HepG2 (cell line): Measurements from ENCODE around the gene DOC2A. TPM values are rescaled to one million over a fixed set of nuclear protein-coding genes. Genes with fewer than 3 reads are reported as not detected.

Source experiments
- BCL6 ChIP-seq: IDR thresholded peaks from 2 replicates; pipeline ENCODE4 v1.6.1; 2016; ENCODE audit warnings: missing genetic modification reagents, missing compliant biosample characterization
- EED ChIP-seq: sonication (generic); formaldehyde crosslinking; IDR thresholded peaks from 2 replicates; pipeline ENCODE4 v1.5.0; 2020; ENCODE audit warnings: mild to moderate bottlenecking, missing genetic modification reagents
- HNF4A ChIP-seq: sonication (generic); formaldehyde crosslinking; IDR thresholded peaks from 2 replicates; pipeline ENCODE4 v1.4.0; 2020; ENCODE audit warnings: missing genetic modification reagents
- MBNL3 ChIP-seq: fragments of 250-450 bp; sonication (Bioruptor Pico); conservative IDR thresholded peaks from 2 replicates; pipeline ENCODE4 v1.8.0; 2022; ENCODE audit warnings: mild to moderate bottlenecking, inconsistent platforms
- ZBTB20 ChIP-seq: sonication (generic); formaldehyde crosslinking; IDR thresholded peaks from 2 replicates; pipeline ENCODE4 v1.8.1; 2023; ENCODE audit warnings: missing genetic modification reagents, low read depth, mild to moderate bottlenecking, borderline replicate concordance
- ZNF230 ChIP-seq: sonication (generic); formaldehyde crosslinking; IDR thresholded peaks from 2 replicates; pipeline ENCODE4 v1.4.0; 2020; ENCODE audit warnings: mild to moderate bottlenecking, missing genetic modification reagents
- ZNF326 ChIP-seq: sonication (generic); formaldehyde crosslinking; IDR thresholded peaks from 2 replicates; pipeline ENCODE4 v1.4.0; 2020; ENCODE audit warnings: missing genetic modification reagents, borderline replicate concordance
- ZNF331 ChIP-seq: sonication (generic); formaldehyde crosslinking; IDR thresholded peaks from 2 replicates; pipeline ENCODE4 v1.4.0; 2020; ENCODE audit warnings: missing genetic modification reagents
- ZNF501 ChIP-seq: sonication (generic); formaldehyde crosslinking; IDR thresholded peaks from 2 replicates; pipeline ENCODE4 v1.5.1; 2020; ENCODE audit warnings: mild to moderate bottlenecking, moderate library complexity, missing genetic modification reagents
- ZNF552 ChIP-seq: sonication (generic); formaldehyde crosslinking; IDR thresholded peaks from 2 replicates; pipeline ENCODE4 v1.9.0; 2022; ENCODE audit warnings: missing genetic modification reagents, mild to moderate bottlenecking, borderline replicate concordance
- ZNF615 ChIP-seq: sonication (generic); formaldehyde crosslinking; IDR thresholded peaks from 2 replicates; pipeline ENCODE4 v1.5.0; 2020; ENCODE audit warnings: mild to moderate bottlenecking, missing genetic modification reagents, borderline replicate concordance
- ZSCAN22 ChIP-seq: sonication (generic); formaldehyde crosslinking; IDR thresholded peaks from 2 replicates; pipeline ENCODE4 v1.4.0; 2020; ENCODE audit warnings: mild to moderate bottlenecking, missing genetic modification reagents
- polyA plus RNA-seq, 8 experiments: library from polyadenylated mRNA; depleted of rRNA in 3 of 8; stranded (reverse) in 7 of 8; unstranded in 1 of 8; fragments of >200 nt; fragmentation: Illumina TruSeq in 4 of 8; extraction: Trizol in 4 of 8; gene quantifications; 2 replicates each; pipeline versions ENCODE4 v1.2.1 to v1.2.3, GENCODE V29; 2011 to 2016; ENCODE audit warnings: low read depth in 4 of 8, missing spikeins in 1 of 8, mixed read lengths in 1 of 8; ENCODE audit not compliant: insufficient read depth in 1 of 8
- total RNA-seq, 5 experiments: library from RNA; depleted of rRNA; stranded (reverse); fragments of >200 nt; fragmentation: Illumina TruSeq; extraction: Trizol; gene quantifications; 2 replicates each; pipeline ENCODE4 v1.2.3, GENCODE V29; 2016; ENCODE audit warnings: low read depth in 1 of 5
- TF ChIP-seq, protein P1 (sequence below): sonication (generic); formaldehyde crosslinking; IDR thresholded peaks from 2 replicates; pipeline ENCODE4 v1.4.0; 2020; ENCODE audit warnings: mild to moderate bottlenecking, missing genetic modification reagents
- TF ChIP-seq, protein P2 (sequence below): sonication (generic); formaldehyde crosslinking; IDR thresholded peaks from 2 replicates; pipeline ENCODE4 v1.5.0; 2020; ENCODE audit warnings: missing genetic modification reagents
- TF ChIP-seq, protein P3 (sequence below): sonication (generic); formaldehyde crosslinking; IDR thresholded peaks from 2 replicates; pipeline ENCODE4 v1.8.1; 2023; ENCODE audit warnings: mild to moderate bottlenecking, moderate library complexity, missing genetic modification reagents
- TF ChIP-seq, protein P4 (sequence below): sonication (generic); formaldehyde crosslinking; IDR thresholded peaks from 2 replicates; pipeline ENCODE4 v1.4.0; 2020; ENCODE audit warnings: mild to moderate bottlenecking, missing genetic modification reagents, borderline replicate concordance
- TF ChIP-seq, protein P5 (sequence below): sonication (generic); formaldehyde crosslinking; conservative IDR thresholded peaks from 2 replicates; pipeline ENCODE4 v1.4.0; 2020; ENCODE audit warnings: missing genetic modification reagents

The DOC2A gene
- total and polyA plus RNA-seq, 2 of the 13 experiments (the other 11 are each of a cell fraction or from before 2014, with no cell fraction given), result 0.15 to 0.55 TPM

DNA sequence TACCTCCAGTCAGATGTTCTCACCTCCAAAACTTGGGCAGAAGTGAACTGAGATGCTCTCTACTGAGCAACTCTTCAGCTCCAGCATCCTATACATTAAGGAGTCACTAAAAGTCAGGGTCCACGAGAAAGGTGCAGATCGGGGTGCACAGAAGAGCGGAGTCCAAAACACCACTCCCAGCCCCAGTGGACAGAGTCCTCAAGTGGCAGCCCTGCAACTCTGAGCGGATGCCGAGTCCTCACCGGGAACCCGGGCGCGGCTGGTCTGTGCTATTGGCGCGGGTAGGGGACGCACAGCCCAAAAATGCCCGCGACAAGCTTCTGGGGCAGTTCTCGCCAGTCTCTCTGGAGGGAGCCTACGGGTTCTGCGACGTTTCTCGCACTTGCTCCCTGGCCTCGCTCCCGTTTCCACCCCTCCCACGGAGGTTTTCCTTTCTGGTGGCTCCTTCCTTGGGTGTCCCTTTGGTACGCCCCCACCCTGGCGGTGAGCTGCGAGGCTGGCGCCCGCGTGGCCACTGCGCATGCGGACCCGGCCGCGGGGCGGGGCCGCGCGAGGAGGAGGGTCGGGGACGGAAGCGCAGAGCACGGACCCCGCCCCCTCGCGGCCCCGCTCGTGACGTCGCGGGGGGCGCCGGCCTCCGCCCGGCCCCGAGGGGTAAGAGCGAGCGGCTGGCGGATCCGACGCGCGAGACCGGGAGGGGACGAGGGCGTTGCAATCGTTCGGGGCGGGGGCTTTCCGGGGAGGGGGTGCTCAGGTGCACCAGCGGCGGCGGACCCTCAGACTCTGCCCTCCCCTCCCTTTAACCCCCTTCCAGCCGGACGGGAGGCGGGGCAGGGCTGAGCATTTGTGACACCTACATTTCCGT, 49.1 kb downstream of the DOC2A start, which contains the start of gene TMEM219 (continued):
- TF ChIP-seq, protein P1, sequence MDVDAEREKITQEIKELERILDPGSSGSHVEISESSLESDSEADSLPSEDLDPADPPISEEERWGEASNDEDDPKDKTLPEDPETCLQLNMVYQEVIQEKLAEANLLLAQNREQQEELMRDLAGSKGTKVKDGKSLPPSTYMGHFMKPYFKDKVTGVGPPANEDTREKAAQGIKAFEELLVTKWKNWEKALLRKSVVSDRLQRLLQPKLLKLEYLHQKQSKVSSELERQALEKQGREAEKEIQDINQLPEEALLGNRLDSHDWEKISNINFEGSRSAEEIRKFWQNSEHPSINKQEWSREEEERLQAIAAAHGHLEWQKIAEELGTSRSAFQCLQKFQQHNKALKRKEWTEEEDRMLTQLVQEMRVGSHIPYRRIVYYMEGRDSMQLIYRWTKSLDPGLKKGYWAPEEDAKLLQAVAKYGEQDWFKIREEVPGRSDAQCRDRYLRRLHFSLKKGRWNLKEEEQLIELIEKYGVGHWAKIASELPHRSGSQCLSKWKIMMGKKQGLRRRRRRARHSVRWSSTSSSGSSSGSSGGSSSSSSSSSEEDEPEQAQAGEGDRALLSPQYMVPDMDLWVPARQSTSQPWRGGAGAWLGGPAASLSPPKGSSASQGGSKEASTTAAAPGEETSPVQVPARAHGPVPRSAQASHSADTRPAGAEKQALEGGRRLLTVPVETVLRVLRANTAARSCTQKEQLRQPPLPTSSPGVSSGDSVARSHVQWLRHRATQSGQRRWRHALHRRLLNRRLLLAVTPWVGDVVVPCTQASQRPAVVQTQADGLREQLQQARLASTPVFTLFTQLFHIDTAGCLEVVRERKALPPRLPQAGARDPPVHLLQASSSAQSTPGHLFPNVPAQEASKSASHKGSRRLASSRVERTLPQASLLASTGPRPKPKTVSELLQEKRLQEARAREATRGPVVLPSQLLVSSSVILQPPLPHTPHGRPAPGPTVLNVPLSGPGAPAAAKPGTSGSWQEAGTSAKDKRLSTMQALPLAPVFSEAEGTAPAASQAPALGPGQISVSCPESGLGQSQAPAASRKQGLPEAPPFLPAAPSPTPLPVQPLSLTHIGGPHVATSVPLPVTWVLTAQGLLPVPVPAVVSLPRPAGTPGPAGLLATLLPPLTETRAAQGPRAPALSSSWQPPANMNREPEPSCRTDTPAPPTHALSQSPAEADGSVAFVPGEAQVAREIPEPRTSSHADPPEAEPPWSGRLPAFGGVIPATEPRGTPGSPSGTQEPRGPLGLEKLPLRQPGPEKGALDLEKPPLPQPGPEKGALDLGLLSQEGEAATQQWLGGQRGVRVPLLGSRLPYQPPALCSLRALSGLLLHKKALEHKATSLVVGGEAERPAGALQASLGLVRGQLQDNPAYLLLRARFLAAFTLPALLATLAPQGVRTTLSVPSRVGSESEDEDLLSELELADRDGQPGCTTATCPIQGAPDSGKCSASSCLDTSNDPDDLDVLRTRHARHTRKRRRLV (CRISPR knock-in tag), result no peak
- peak; percentile 26; the same call in 1 of the 2 replicates for TF ChIP-seq BCL6
- TF ChIP-seq ZNF552 (CRISPR knock-in tag), result peak; percentile 52; the same call in 1 of the 2 replicates
- TF ChIP-seq ZSCAN22, result no peak
- TF ChIP-seq ZNF331 (CRISPR knock-in tag), result peak; percentile 60; the same call in 1 of the 2 replicates
- TF ChIP-seq, protein P2, sequence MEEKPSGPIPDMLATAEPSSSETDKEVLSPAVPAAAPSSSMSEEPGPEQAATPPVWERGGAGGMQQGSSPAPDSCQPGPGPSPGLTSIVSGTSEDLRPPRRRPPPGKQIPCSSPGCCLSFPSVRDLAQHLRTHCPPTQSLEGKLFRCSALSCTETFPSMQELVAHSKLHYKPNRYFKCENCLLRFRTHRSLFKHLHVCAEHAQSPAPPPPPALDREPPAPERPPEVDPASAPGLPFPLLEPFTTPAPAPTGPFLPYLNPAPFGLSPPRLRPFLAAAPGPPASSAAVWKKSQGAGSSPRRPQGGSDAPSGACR (CRISPR knock-in tag), result no peak
- TF ChIP-seq ZNF230 (CRISPR knock-in tag), result peak; percentile 51; the same call in 1 of the 2 replicates
- TF ChIP-seq MBNL3 (CRISPR knock-in tag), result no peak
- TF ChIP-seq ZNF501 (CRISPR knock-in tag), result peak; percentile 85
- TF ChIP-seq EED (CRISPR knock-in tag), result peak; percentile 19
- TF ChIP-seq HNF4A (CRISPR knock-in tag), result peak; percentile 58
- TF ChIP-seq, protein P3, sequence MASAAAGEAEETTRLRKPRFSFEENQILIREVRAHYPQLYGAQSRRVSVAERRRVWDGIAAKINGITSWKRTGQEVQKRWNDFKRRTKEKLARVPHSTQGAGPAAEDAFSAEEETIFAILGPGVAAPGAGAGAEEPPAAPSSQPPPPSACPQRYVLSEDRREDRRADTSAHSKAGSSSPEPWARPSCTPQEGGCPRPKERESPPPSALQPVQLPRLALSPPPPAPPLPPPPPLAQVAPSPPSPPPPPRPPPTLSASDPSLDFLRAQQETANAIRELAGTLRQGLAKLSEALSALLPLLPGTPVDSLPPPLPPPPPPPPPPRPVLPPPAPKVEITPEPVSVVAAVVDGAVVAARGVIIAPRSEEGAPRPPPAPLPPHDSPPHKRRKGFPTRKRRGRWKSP (CRISPR knock-in tag), result peak; percentile 70; the same call in 1 of the 2 replicates
- TF ChIP-seq, protein P4, sequence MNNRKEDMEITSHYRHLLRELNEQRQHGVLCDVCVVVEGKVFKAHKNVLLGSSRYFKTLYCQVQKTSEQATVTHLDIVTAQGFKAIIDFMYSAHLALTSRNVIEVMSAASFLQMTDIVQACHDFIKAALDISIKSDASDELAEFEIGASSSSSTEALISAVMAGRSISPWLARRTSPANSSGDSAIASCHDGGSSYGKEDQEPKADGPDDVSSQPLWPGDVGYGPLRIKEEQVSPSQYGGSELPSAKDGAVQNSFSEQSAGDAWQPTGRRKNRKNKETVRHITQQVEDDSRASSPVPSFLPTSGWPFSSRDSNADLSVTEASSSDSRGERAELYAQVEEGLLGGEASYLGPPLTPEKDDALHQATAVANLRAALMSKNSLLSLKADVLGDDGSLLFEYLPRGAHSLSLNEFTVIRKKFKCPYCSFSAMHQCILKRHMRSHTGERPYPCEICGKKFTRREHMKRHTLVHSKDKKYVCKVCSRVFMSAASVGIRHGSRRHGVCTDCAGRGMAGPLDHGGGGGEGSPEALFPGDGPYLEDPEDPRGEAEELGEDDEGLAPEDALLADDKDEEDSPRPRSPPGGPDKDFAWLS (CRISPR knock-in tag), result no peak
- TF ChIP-seq ZNF615 (CRISPR knock-in tag), result no peak
- TF ChIP-seq, protein P5, sequence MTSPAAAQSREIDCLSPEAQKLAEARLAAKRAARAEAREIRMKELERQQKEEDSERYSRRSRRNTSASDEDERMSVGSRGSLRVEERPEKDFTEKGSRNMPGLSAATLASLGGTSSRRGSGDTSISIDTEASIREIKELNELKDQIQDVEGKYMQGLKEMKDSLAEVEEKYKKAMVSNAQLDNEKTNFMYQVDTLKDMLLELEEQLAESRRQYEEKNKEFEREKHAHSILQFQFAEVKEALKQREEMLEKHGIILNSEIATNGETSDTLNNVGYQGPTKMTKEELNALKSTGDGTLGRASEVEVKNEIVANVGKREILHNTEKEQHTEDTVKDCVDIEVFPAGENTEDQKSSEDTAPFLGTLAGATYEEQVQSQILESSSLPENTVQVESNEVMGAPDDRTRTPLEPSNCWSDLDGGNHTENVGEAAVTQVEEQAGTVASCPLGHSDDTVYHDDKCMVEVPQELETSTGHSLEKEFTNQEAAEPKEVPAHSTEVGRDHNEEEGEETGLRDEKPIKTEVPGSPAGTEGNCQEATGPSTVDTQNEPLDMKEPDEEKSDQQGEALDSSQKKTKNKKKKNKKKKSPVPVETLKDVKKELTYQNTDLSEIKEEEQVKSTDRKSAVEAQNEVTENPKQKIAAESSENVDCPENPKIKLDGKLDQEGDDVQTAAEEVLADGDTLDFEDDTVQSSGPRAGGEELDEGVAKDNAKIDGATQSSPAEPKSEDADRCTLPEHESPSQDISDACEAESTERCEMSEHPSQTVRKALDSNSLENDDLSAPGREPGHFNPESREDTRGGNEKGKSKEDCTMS (CRISPR knock-in tag), result no peak
- TF ChIP-seq ZBTB20, result no peak; the same call in 1 of the 2 replicates
- TF ChIP-seq ZNF326, result no peak
